Activated T-helper 9 cell treated with anti-CD3 and anti-CD28 coated beads, Interleukin-2, amount 50 U/mL, for 16 hours (primary cell): ENCODE results near the gene ADGRG7.

ENCODE experiments used
- DNase-seq: peaks from one replicate; pipeline ENCODE4 v3.0.0-alpha.2; 2020; ENCODE audit warnings: low read depth

ADGRG7 gene

GRCh38 chr3:100702082-100702979 is 92.9 kb downstream of the ADGRG7 start:
- DNase-seq, result no peak

GRCh38 chr3:100702980-100703345 is 93.6 kb downstream of the ADGRG7 start:
- DNase-seq, result no peak

GRCh38 chr3:100703865-100704264 is 94.5 kb downstream of the ADGRG7 start:
- no peak for DNase-seq

DNA sequence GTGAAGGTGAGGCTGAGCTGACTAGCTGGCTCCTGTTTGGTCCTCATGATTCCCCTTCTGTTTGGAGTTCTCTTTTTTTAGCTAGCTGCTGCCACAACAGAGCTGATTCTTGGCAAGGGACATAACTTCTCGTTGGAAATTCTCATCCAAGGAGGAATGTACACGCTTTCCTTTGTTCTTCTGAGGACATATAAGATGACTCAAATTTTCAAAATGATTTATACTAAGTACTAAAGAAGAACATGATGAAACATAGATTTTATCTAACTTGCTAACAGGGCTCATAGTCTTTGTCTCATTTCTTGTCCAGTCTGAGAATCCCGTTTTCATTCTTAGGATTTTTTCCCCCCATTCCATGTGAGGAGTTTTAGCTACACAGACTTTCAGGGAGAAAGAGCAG is 97.0 kb downstream of the ADGRG7 start:
- no peak for DNase-seq

- no peak for DNase-seq
Observed at GRCh38 chr3:100708644-100708988, 99.2 kb downstream of the ADGRG7 start.

DNA sequence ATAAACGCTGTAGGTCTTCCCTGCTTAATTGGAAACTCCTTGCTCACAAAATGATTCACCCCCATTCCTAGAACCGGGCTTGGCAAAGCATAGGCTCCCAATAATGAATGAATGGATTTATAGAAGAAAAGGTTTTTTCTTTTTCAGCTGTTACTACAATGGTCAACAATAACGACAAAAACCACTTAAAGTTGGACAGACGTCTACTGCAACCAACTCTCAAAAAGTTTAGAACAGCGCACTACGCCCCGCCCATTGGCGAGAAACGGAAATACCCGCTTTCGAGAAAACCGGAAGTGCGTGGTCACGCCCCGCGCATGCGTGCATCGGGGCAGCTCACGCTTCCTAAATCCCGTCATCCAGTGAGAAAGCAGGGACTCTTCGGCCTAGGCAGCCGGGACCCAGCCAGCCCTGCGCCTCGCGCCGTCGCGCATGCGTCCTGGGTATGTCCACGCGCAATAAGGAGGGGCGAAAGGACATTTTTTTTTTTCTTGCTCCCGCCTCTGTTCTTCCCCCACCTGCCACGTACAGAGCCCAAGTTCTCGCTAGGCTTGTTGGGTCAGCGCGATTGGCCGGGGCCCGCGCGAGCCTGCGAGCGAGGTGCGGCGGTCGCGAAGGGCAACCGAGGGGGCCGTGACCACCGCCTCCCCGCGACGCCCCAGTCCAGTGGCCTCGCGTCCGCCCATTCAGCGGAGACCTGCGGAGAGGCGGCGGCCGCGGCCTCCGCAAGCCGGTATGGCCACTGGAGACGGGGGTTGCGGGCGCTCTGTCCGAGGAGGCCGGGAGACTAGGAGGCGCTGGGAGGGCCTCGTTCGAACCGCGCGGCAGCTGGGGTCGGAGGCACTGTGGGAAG is 99.8 kb downstream of the ADGRG7 start, which contains the start of gene TFG:
Gene TFG, plus strand, starts transcription at position 506 of the 853 bp plus-strand sequence. CDS start 4,192 bp downstream, outside the sequence.
- DNase-seq, result peak; percentile 97

- DNase-seq, result peak; percentile 10
Observed at GRCh38 chr3:100709842-100710260, 100.5 kb downstream of the ADGRG7 start.

DNA sequence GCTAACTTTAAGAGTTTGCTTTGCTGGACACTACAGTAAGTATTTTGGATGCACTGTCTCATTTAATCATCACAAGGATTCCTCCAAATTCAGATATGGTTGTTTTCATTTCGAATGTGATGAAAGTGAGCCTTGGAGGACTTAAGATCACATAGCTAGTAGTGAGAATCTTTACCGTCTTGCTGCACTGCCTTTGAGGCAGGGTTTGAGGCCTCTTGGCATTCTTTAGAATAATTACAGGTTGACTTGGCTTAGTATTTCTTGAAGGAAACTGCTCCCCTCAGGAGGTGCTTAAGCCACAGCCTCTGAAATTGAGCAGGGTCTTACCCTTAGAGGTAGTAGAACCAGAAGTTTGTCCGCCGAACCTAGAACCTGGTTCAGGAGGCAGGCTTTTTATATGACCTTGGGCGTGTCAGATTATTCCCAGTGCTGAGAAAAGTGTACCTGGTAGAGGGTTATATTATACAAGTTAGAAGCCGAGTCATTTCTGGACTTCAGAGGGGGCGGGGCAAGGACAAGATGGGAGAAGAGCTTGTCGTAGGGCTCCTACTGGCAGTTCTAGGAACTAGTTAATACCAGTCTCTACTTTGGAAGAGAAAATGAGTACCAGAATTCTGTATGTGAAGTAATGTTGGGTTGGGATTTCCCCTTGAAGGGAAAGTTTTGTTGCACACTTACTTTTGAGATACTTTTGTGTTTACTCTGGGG is 101.0 kb downstream of the ADGRG7 start:
- DNase-seq, result peak; percentile 56

DNA sequence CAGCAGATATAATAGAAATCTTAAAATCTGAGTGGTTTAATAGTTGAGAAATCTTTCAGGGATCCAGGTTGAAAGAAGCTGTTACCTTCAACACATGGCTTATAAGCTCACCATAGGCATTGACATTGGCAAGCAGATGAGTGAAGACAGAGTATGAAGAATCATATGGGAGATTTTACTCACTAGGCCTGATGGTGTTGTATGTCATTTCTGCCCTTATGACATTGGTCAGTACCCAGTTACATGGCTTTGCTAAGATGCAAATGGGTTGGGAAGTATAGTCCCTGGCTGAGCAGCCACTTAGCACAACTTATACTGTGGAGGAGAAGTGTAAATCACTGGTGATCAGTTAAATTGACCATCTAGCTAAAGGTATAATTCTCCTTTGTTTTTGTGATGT is 105.8 kb downstream of the ADGRG7 start:
- DNase-seq, result no peak

DNA sequence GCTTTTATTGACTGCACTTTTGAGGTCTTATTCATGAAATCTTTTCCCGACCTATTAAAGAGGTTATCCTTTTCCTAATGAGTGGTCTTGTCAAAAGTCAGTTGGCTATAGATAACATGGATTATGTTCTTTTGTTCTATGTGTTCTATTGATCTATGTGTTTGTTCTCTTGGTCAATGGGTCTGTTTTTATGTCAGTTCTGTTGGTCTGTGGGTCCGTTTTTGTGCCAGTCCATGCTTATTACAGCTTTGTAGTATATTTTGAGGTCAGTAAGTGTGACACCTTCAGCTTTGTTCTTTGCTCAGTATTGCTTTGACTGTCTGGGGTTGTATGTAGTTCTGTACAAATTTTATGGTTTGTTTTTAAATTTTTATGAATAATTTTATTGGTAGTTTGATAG is 107.7 kb downstream of the ADGRG7 start:
- DNase-seq, result no peak

DNA sequence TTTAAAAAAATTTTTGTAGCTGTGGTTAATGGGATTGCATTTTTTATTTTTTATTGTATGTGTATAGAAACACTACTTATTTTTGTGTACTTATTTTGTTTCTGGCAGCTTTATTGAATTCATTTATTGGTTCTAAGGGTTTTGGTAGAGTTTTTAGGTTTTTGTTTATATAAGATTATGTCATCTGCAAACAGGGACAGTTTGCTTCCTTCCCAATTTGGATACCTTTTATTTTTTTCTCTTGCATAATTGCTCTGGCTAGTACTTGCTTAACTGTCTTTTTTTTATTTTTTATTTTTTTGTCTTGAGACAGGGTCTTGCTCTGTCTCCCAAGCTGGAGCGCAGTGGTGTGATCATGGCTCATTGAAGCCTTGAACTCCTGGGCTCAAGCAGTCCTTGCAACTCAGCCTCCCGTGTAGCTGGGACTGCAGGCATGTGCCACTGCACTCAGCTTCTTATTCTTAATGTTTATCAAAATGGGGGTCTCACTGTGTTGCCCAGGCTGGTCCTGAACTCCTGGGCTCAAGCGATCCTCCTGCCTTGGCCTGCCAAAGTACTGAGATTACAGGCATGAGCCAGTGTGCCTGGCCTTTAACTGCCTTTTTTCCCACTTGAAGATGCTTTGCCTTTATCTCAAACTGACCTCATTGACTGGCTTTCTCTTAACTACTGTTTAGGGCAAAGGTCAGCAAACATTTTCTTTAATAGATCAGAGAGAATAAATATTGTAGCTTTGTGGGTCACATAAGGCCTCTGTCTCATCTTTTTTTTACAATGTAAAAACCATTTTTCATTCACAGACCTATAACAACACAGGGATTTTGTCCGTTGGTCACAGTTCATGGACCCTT is 108.5 kb downstream of the ADGRG7 start:
- no peak for DNase-seq

GRCh38 chr3:100719136-100719535 is 109.7 kb downstream of the ADGRG7 start:
- DNase-seq, result no peak

GRCh38 chr3:100720426-100720825 is 111.0 kb downstream of the ADGRG7 start:
- no peak for DNase-seq

- no peak for DNase-seq
Observed at GRCh38 chr3:100725935-100726513, 116.6 kb downstream of the ADGRG7 start.

GRCh38 chr3:100726706-100727105 is 117.3 kb downstream of the ADGRG7 start:
- DNase-seq, result no peak

DNA sequence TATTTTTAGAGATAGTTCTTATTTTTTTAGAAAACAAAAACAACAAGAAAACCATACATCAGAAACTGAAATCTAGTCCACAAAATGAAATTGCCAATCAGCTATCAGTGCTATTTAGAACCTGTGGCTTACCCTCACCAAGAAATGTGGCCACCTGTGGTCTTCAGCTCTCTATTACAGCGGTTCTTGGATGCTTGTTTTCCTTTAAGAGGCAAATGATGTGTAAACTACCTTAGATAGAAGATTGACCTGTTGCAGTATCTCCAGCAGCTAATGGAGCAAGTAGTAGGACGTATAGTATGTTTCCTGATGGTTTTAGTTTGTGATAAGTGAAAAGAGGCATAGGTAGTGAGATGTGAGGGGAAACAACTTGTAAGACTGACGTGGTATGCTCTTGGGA is 121.1 kb downstream of the ADGRG7 start:
- no peak for DNase-seq

DNA sequence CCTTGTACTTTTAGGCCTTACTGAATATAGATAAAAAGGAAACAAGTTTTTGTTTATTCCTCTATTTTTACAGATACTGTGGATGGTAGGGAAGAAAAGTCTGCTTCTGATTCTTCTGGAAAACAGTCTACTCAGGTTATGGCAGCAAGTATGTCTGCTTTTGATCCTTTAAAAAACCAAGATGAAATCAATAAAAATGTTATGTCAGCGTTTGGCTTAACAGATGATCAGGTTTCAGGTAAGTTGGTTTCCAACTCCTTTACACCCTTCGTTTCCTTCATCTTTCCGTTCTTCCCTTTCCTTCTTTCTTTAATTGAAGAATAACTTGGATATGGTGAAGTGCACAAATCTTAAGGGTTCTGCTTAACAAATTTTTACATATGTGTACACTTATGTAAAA is 123.0 kb downstream of the ADGRG7 start:
- DNase-seq, result no peak

GRCh38 chr3:100737334-100737733 is 127.9 kb downstream of the ADGRG7 start:
- DNase-seq, result no peak

GRCh38 chr3:100740207-100740606 is 130.8 kb downstream of the ADGRG7 start:
- no peak for DNase-seq

- DNase-seq, result no peak
Observed at GRCh38 chr3:100743535-100743934, 134.1 kb downstream of the ADGRG7 start.

DNA sequence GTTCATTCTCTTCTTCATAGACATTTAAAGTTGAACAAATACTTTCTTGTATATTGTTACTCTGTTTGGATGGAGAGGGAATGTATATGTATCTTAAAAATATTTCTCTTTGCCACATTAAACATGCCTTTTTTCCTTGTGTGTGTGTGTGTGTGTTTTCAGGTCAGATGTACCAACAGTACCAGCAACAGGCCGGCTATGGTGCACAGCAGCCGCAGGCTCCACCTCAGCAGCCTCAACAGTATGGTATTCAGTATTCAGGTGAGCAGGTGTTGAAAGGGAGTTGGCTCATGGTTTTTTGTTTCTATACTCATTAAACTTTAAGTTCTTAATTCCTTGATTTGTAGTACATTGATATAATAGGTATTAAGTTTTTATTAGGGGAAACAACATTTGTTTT is 135.3 kb downstream of the ADGRG7 start:
- no peak for DNase-seq
